ENCODE measurements around the gene UCP2.
"Not testable (repeated sequence)": the region's sequence is repeated elsewhere in the genome, so short reads cannot be mapped to it uniquely, and the experiment has no call there.

The UCP2 gene

GRCh38 chr11:73940801-73941570, 41.7 kb downstream of the UCP2 start:
- DNase-seq (ENCODE audit: low read depth in 2 of 2): no peak
- TF ChIP-seq CTCF (IDR thresholded peaks at IDR 0.05; ENCODE audit: low read depth, low read length): no peak
- H3K4me3 ChIP-seq (replicated peaks in 1 of 2; ENCODE audit: low read depth in 2 of 2, low read length in 2 of 2): no peak overlapping the region

- TF ChIP-seq CTCF (IDR thresholded peaks at IDR 0.05; ENCODE audit: low read depth, low read length): no peak
- peak in 1 of 2 donors; percentile 20 for DNase-seq (ENCODE audit: low read depth in 2 of 2)
- H3K4me3 ChIP-seq (replicated peaks in 1 of 2; ENCODE audit: low read depth in 2 of 2, low read length in 2 of 2): no peak overlapping the region
Measured at GRCh38 chr11:73939096-73939495, 43.5 kb downstream of the UCP2 start.

- H3K4me3 ChIP-seq (replicated peaks in 1 of 2; ENCODE audit: low read depth in 2 of 2, low read length in 2 of 2); DNase-seq (ENCODE audit: low read depth in 2 of 2): not testable (repeated sequence)
Measured at GRCh38 chr11:73936047-73936446, 46.6 kb downstream of the UCP2 start.

- TF ChIP-seq CTCF (IDR thresholded peaks at IDR 0.05; ENCODE audit: low read depth, low read length): no peak
- no peak for DNase-seq (ENCODE audit: low read depth in 2 of 2)
Measured at GRCh38 chr11:73932781-73933180, 49.9 kb downstream of the UCP2 start.

GRCh38 chr11:73931951-73932350, 50.7 kb downstream of the UCP2 start:
- H3K4me3 ChIP-seq (replicated peaks in 1 of 2; ENCODE audit: low read depth in 2 of 2, low read length in 2 of 2): no peak overlapping the region
- no peak for TF ChIP-seq CTCF (IDR thresholded peaks at IDR 0.05; ENCODE audit: low read depth, low read length)
- no peak for DNase-seq (ENCODE audit: low read depth in 2 of 2)

More at GRCh38 chr11:73932781-73933180, 49.9 kb downstream of the UCP2 start:
- H3K4me3 ChIP-seq (replicated peaks in 1 of 2; ENCODE audit: low read depth in 2 of 2, low read length in 2 of 2): no peak overlapping the region

GRCh38 chr11:73931039-73931645, 51.5 kb downstream of the UCP2 start:
- no peak overlapping the region for H3K4me3 ChIP-seq (replicated peaks in 1 of 2; ENCODE audit: low read depth in 2 of 2, low read length in 2 of 2)
- TF ChIP-seq CTCF (IDR thresholded peaks at IDR 0.05; ENCODE audit: low read depth, low read length): peak; percentile 45
- DNase-seq (ENCODE audit: low read depth in 2 of 2): peak; percentile 89 to 90

GRCh38 chr11:73929388-73929787, 53.3 kb downstream of the UCP2 start:
- H3K4me3 ChIP-seq (replicated peaks in 1 of 2; ENCODE audit: low read depth in 2 of 2, low read length in 2 of 2): no peak overlapping the region
- no peak for DNase-seq (ENCODE audit: low read depth in 2 of 2)
- TF ChIP-seq CTCF (IDR thresholded peaks at IDR 0.05; ENCODE audit: low read depth, low read length): no peak

All from cardiac fibroblast (primary cell).